HCT116 (cell line): Measurements from ENCODE around the gene PPP1R2C. TPM values are rescaled to one million over a fixed set of nuclear protein-coding genes. Genes with fewer than 3 reads are reported as not detected.

ENCODE experiments used
- ATAC-seq: fragments of 200-7000 bp; cut with Tn5 transposase; 2 replicates; pipeline ENCODE4 v1.9.1; 2020; ENCODE audit warnings: mild to moderate bottlenecking, moderate library complexity
- BruUV-seq: library from RNA; stranded (reverse); fragments of 400-500 nt; replicated peaks from 2 replicates; lab custom pipeline; 2021; lab: Mats Ljungman, UMichigan
- CTCF ChIA-PET: fragments of 300-600 bp; sonication (Branson Sonifier 250); formaldehyde crosslinking; loops from one replicate; lab custom pipeline; 2021; ENCODE audit warnings: antibody characterized with exemption; lab: Charles Lee
- POLR2A ChIA-PET: fragments of 300-600, 350-600 bp; sonication (Branson Sonifier 250); formaldehyde crosslinking; loops from one replicate; lab custom pipeline; 2021; ENCODE audit warnings: antibody characterized with exemption; lab: Charles Lee
- RAD21 ChIA-PET, 2 experiments: fragments of 300-600 bp; sonication (Branson Sonifier 250); formaldehyde crosslinking; loops; one replicate each; lab custom pipeline; 2023; ENCODE audit warnings: low total read pairs in 2 of 2; ENCODE audit not compliant: uncharacterized antibody in 2 of 2, unreplicated experiment in 2 of 2, low non-redundant PET in 1 of 2; lab: Charles Lee
- DNase-seq: peaks from one replicate; pipeline ENCODE4 v3.0.0-alpha.2; 2010; ENCODE audit warnings: low read depth, low spot score
- H2AFZ ChIP-seq: fragments of 200-600 bp; shearing (Covaris generic), sonication (generic); 2 replicates; pipeline ENCODE4 v1.6.1; 2017; ENCODE audit warnings: low read depth, mixed run types, mixed read lengths, antibody characterized with exemption, low read length; ENCODE audit not compliant: poor library complexity, severe bottlenecking
- H3K27ac ChIP-seq: 2 replicates; pipeline ENCODE4 v1.5.1; 2012; ENCODE audit warnings: low read depth, low read length
- H3K27me3 ChIP-seq: fragments of 200-600 bp; sonication (generic); 2 replicates; pipeline ENCODE4 v1.6.1; 2016; ENCODE audit warnings: mixed run types, low read length, mixed read lengths; ENCODE audit not compliant: insufficient read depth
- H3K36me3 ChIP-seq, 2 experiments: fragments of 200-500 bp in 1 of 2; fragments of 200-600 bp in 1 of 2; sonication (Bioruptor generic) in 1 of 2; sonication (generic) in 1 of 2; 2 replicates each; pipeline versions ENCODE4 v1.5.1 to v1.6.1; 2014 to 2016; ENCODE audit warnings: low read length in 2 of 2, inconsistent platforms in 1 of 2, mixed read lengths in 1 of 2, mixed run types in 1 of 2; ENCODE audit not compliant: insufficient read depth in 2 of 2, control insufficient read depth in 1 of 2
- H3K4me1 ChIP-seq, 2 experiments: fragments of 200-600 bp in 1 of 2; sonication (generic) in 1 of 2; 2 replicates each; pipeline versions ENCODE4 v1.5.1 to v1.6.1; 2012 to 2017; ENCODE audit warnings: low read length in 2 of 2, inconsistent platforms in 1 of 2, mild to moderate bottlenecking in 1 of 2, mixed read lengths in 1 of 2, mixed run types in 1 of 2, moderate library complexity in 1 of 2; ENCODE audit not compliant: insufficient read depth in 2 of 2, control insufficient read depth in 1 of 2
- H3K4me2 ChIP-seq: fragments of 200-600 bp; sonication (generic); 2 replicates; pipeline ENCODE4 v1.6.1; 2017; ENCODE audit warnings: mixed run types, low read length, mixed read lengths
- H3K4me3 ChIP-seq, 2 experiments: fragments of 200-600 bp in 1 of 2; sonication (generic) in 1 of 2; replicated peaks in 1 of 2; 2 replicates each; pipeline ENCODE4 v1.5.1; 2011 to 2016; ENCODE audit warnings: low read length in 2 of 2, control low read depth in 1 of 2, low read depth in 1 of 2, mild to moderate bottlenecking in 1 of 2, mixed read lengths in 1 of 2, mixed run types in 1 of 2
- H3K79me2 ChIP-seq: fragments of 200-600 bp; sonication (generic); 2 replicates; pipeline ENCODE4 v1.6.1; 2017; ENCODE audit warnings: mild to moderate bottlenecking, mixed run types, low read length, moderate library complexity, mixed read lengths; ENCODE audit not compliant: insufficient read depth
- H3K9ac ChIP-seq: fragments of 200-600 bp; sonication (generic); 2 replicates; pipeline ENCODE4 v1.6.1; 2016; ENCODE audit warnings: low read length, mixed read lengths
- H3K9me2 ChIP-seq: fragments of 200-600 bp; sonication (generic), shearing (Covaris generic); 2 replicates; pipeline ENCODE4 v1.6.1; 2017; ENCODE audit warnings: mixed run types, mild to moderate bottlenecking, moderate library complexity; ENCODE audit not compliant: insufficient read depth
- H3K9me3 ChIP-seq, 2 experiments: fragments of 200-500 bp in 1 of 2; fragments of 200-600 bp in 1 of 2; sonication (Bioruptor generic) in 1 of 2; sonication (generic) in 1 of 2; 2 replicates each; pipeline ENCODE4 v1.6.1; 2014 to 2017; ENCODE audit warnings: low read length in 2 of 2, mixed read lengths in 2 of 2, inconsistent platforms in 1 of 2, low read depth in 1 of 2, mild to moderate bottlenecking in 1 of 2, mixed run types in 1 of 2, moderate library complexity in 1 of 2; ENCODE audit not compliant: control insufficient read depth in 1 of 2, insufficient read depth in 1 of 2
- H4K20me1 ChIP-seq: fragments of 200-600 bp; sonication (generic), shearing (Covaris generic); 2 replicates; pipeline ENCODE4 v1.6.1; 2017; ENCODE audit warnings: mixed run types, mild to moderate bottlenecking, moderate library complexity; ENCODE audit not compliant: insufficient read depth
- EZH2 ChIP-seq: fragments of 200-600 bp; sonication (generic); IDR thresholded peaks from 2 replicates; pipeline ENCODE4 v1.6.1; 2017; ENCODE audit warnings: antibody characterized with exemption, mixed run types
- FOSL1 ChIP-seq: IDR thresholded peaks from 2 replicates; pipeline ENCODE4 v1.6.1; 2012; ENCODE audit warnings: low read depth
- JUND ChIP-seq: IDR thresholded peaks from 2 replicates; pipeline ENCODE4 v1.6.1; 2012
- SIN3A ChIP-seq: IDR thresholded peaks from 2 replicates; pipeline ENCODE4 v1.6.1; 2012; ENCODE audit warnings: low read depth
- SP1 ChIP-seq: IDR thresholded peaks from 2 replicates; pipeline ENCODE4 v1.6.1; 2012; ENCODE audit warnings: low read depth
- ZNF274 ChIP-seq: fragments of 200-500 bp; sonication (Bioruptor generic); IDR thresholded peaks from 2 replicates; pipeline ENCODE4 v1.6.1; 2014; ENCODE audit warnings: mild to moderate bottlenecking, low read depth, low read length, inconsistent platforms
- intact Hi-C: fragments of 100-400 bp; cut with micrococcal nuclease; formaldehyde crosslinking; loops from 2 replicates; pipeline ENCODE4 v1.10.0; 2022
- total RNA-seq: library from RNA; stranded (reverse); gene quantifications from one replicate; pipeline ENCODE4 v1.2.1, GENCODE V29; 2021; ENCODE audit not compliant: unreplicated experiment
- TF ChIP-seq, protein P1 (sequence below), 3 experiments: fragments of 200-600 bp in 1 of 3; sonication (generic) in 1 of 3; IDR thresholded peaks in 2 of 3; conservative IDR thresholded peaks in 1 of 3; 2 replicates each; pipeline ENCODE4 v1.5.1; 2012 to 2017; ENCODE audit warnings: low read depth in 2 of 3, low read length in 2 of 3, antibody characterized with exemption in 1 of 3, borderline replicate concordance in 1 of 3, control low read depth in 1 of 3, mild to moderate bottlenecking in 1 of 3, mixed read lengths in 1 of 3, mixed run types in 1 of 3, moderate library complexity in 1 of 3; ENCODE audit not compliant: insufficient read depth in 1 of 3
- TF ChIP-seq, protein P2 (sequence below): IDR thresholded peaks from 2 replicates; pipeline ENCODE4 v1.6.1; 2011; ENCODE audit warnings: mild to moderate bottlenecking, low read length, moderate library complexity; ENCODE audit not compliant: insufficient replicate concordance; ENCODE audit errors: extremely low read depth

Gene PPP1R2C
- total RNA-seq, 1 experiment from 2014 or later, result not detected

DNA sequence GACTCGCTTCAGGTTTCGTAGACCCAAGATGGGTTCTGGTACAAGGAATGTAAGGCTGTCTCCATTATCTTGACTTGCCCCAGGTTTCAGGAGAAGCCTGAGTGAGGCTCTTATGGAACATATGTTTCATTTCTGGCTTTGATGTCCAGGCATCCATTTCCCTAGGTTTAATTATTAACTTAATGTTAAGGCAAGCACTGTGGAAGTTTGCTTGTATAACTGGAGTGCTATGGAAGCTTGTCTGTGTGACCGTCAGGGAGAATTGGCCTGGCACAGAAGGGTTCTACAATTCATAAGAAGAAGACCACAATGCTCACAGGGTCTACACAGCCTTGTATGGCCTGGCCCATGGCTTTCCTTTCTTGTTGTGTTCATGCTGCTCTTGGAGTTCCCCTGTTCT is 47.2 kb upstream of the PPP1R2C start:
- TF ChIP-seq, protein P1, sequence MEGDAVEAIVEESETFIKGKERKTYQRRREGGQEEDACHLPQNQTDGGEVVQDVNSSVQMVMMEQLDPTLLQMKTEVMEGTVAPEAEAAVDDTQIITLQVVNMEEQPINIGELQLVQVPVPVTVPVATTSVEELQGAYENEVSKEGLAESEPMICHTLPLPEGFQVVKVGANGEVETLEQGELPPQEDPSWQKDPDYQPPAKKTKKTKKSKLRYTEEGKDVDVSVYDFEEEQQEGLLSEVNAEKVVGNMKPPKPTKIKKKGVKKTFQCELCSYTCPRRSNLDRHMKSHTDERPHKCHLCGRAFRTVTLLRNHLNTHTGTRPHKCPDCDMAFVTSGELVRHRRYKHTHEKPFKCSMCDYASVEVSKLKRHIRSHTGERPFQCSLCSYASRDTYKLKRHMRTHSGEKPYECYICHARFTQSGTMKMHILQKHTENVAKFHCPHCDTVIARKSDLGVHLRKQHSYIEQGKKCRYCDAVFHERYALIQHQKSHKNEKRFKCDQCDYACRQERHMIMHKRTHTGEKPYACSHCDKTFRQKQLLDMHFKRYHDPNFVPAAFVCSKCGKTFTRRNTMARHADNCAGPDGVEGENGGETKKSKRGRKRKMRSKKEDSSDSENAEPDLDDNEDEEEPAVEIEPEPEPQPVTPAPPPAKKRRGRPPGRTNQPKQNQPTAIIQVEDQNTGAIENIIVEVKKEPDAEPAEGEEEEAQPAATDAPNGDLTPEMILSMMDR (IDR thresholded peaks at IDR 0.05 in 2 of 3, conservative IDR thresholded peaks at IDR 0.05 in 1 of 3; ENCODE audit: borderline replicate concordance in 1 of 3, insufficient read depth in 1 of 3, low read depth in 2 of 3, low read length in 2 of 3), result no peak
- TF ChIP-seq, protein P2, sequence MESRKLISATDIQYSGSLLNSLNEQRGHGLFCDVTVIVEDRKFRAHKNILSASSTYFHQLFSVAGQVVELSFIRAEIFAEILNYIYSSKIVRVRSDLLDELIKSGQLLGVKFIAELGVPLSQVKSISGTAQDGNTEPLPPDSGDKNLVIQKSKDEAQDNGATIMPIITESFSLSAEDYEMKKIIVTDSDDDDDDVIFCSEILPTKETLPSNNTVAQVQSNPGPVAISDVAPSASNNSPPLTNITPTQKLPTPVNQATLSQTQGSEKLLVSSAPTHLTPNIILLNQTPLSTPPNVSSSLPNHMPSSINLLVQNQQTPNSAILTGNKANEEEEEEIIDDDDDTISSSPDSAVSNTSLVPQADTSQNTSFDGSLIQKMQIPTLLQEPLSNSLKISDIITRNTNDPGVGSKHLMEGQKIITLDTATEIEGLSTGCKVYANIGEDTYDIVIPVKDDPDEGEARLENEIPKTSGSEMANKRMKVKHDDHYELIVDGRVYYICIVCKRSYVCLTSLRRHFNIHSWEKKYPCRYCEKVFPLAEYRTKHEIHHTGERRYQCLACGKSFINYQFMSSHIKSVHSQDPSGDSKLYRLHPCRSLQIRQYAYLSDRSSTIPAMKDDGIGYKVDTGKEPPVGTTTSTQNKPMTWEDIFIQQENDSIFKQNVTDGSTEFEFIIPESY, result no peak
- TF ChIP-seq SP1, result no peak
- no peak for TF ChIP-seq FOSL1
- TF ChIP-seq SIN3A, result no peak
- no peak for TF ChIP-seq ZNF274
- no peak for TF ChIP-seq EZH2
- TF ChIP-seq JUND, result no peak
- POLR2A ChIA-PET, result no interaction called here
- no TSS peak for BruUV-seq

More for the DNA sequence above, 47.2 kb upstream of the PPP1R2C start:
- CTCF ChIA-PET, result no interaction called here
- H3K36me3 ChIP-seq, result no peaks in the 10 kb centered on the region
- H3K4me1 ChIP-seq, result no peaks in the 10 kb centered on the region
- ATAC-seq (no peak), DNase-seq (no peak)
- H3K4me2 ChIP-seq, result no peak overlapping the region
- no peaks in the 10 kb centered on the region for H3K9me3 ChIP-seq
- no peaks in the 10 kb centered on the region for H4K20me1 ChIP-seq
- RAD21 ChIA-PET, result no interaction called here
- intact Hi-C loops, result no loop called here
- H3K9ac ChIP-seq, result no peak overlapping the region
- H3K4me3 ChIP-seq, result no peak overlapping the region
- no peaks in the 10 kb centered on the region for H3K9me2 ChIP-seq
- H3K27ac ChIP-seq, result no peak overlapping the region
- H2AFZ ChIP-seq, result no peak overlapping the region
- H3K27me3 ChIP-seq, result no peaks in the 10 kb centered on the region
- H3K79me2 ChIP-seq, result no peaks in the 10 kb centered on the region
